ENCODE data around the gene SYTL4. TPM values are rescaled to one million over a fixed set of nuclear protein-coding genes. Genes with fewer than 3 reads are reported as not detected.

The SYTL4 gene
- total and polyA plus RNA-seq, 2 of the 8 experiments (the other 6 are each of a cell fraction or from before 2014, with no cell fraction given), result 0.11 TPM

GRCh38 chrX:100643212-100643611, 88.7 kb downstream of the SYTL4 start (continued):
- TF ChIP-seq CHD7 (IDR thresholded peaks at IDR 0.05; ENCODE audit: insufficient replicate concordance, low read length) (no peak), TCF12 (IDR thresholded peaks at IDR 0.05; ENCODE audit: low read depth, low read length) (no peak), FOSL1 (IDR thresholded peaks at IDR 0.05; ENCODE audit: insufficient read depth, low read depth, low read length) (no peak), BCL11A (IDR thresholded peaks at IDR 0.05; ENCODE audit: low read depth in 2 of 2, low read length in 2 of 2) (no peak), BRCA1 (IDR thresholded peaks at IDR 0.05; ENCODE audit: low read depth, low read length) (no peak), POLR2A (IDR thresholded peaks at IDR 0.05; ENCODE audit: control extremely low read depth in 1 of 2, low read depth in 2 of 2, low read length in 2 of 2) (no peak), CEBPB (IDR thresholded peaks at IDR 0.05; ENCODE audit: low read depth, low read length) (no peak), CBX5 (IDR thresholded peaks at IDR 0.05; ENCODE audit: low read depth, low read length) (no peak), USF2 (IDR thresholded peaks at IDR 0.05; ENCODE audit: low read length) (no peak), GTF2F1 (IDR thresholded peaks at IDR 0.05; ENCODE audit: borderline replicate concordance, low read depth, low read length) (no peak)
